KMS-11 (cell line): Measurements from ENCODE around the gene ZNF697.
"Not testable (repeated sequence)": the region's sequence is repeated elsewhere in the genome, so short reads cannot be mapped to it uniquely, and the experiment has no call there.

Source experiments
- H2AFZ ChIP-seq: fragments of 200-600 bp; sonication (generic); 2 replicates; pipeline ENCODE4 v1.6.1; 2016; ENCODE audit warnings: antibody characterized with exemption, mixed run types, low read depth
- H3K27ac ChIP-seq: fragments of 200-600 bp; sonication (generic); 2 replicates; pipeline ENCODE4 v1.6.1; 2016; ENCODE audit warnings: mild to moderate bottlenecking, mixed run types
- H3K27me3 ChIP-seq: fragments of 200-600 bp; sonication (generic); 2 replicates; pipeline ENCODE4 v1.6.1; 2017; ENCODE audit warnings: mild to moderate bottlenecking, low read depth, mixed run types, moderate library complexity; ENCODE audit not compliant: insufficient read depth
- H3K36me3 ChIP-seq: fragments of 200-600 bp; sonication (generic); 2 replicates; pipeline ENCODE4 v1.6.1; 2017; ENCODE audit warnings: mild to moderate bottlenecking, mixed run types; ENCODE audit not compliant: insufficient read depth
- H3K4me1 ChIP-seq: fragments of 200-600 bp; sonication (generic); 2 replicates; pipeline ENCODE4 v1.6.1; 2016; ENCODE audit warnings: mild to moderate bottlenecking, low read depth, mixed run types; ENCODE audit not compliant: poor library complexity, severe bottlenecking
- H3K4me2 ChIP-seq: fragments of 200-600 bp; sonication (generic); 2 replicates; pipeline ENCODE4 v1.7.0; 2016; ENCODE audit warnings: mild to moderate bottlenecking, mixed run types
- H3K4me3 ChIP-seq: fragments of 200-600 bp; sonication (generic); IDR thresholded peaks from 2 replicates; pipeline ENCODE4 v1.6.1; 2017; ENCODE audit warnings: low read depth, low read length, mixed read lengths; ENCODE audit not compliant: insufficient read depth
- H3K79me2 ChIP-seq: fragments of 200-600 bp; sonication (generic); 2 replicates; pipeline ENCODE4 v1.6.1; 2016; ENCODE audit warnings: low read depth, mixed run types; ENCODE audit not compliant: insufficient read depth
- H3K9ac ChIP-seq: fragments of 200-600 bp; sonication (generic); 2 replicates; pipeline ENCODE4 v1.6.1; 2016; ENCODE audit warnings: mild to moderate bottlenecking, mixed run types
- H4K20me1 ChIP-seq: fragments of 200-600 bp; sonication (generic); 2 replicates; pipeline ENCODE4 v1.6.1; 2016; ENCODE audit warnings: mild to moderate bottlenecking, mixed run types; ENCODE audit not compliant: insufficient read depth
- CTCF ChIP-seq: fragments of 200-600 bp; sonication (generic); conservative IDR thresholded peaks from 2 replicates; pipeline ENCODE4 v1.6.1; 2017; ENCODE audit warnings: low read depth, mild to moderate bottlenecking, antibody characterized with exemption, low read length, moderate library complexity, mixed read lengths

ZNF697 gene

GRCh38 chr1:119582801-119583200, 65.3 kb downstream of the ZNF697 start:
- no peaks in the 10 kb centered on the region for H3K79me2 ChIP-seq
- H3K27ac ChIP-seq, result no peak overlapping the region
- no peaks in the 10 kb centered on the region for H4K20me1 ChIP-seq
- no peak overlapping the region for H2AFZ ChIP-seq
- H3K27me3 ChIP-seq, result no peaks in the 10 kb centered on the region
- TF ChIP-seq CTCF, result peak; percentile 46; the same call in 1 of the 2 replicates
- H3K4me2 ChIP-seq, result no peak overlapping the region
- H3K9ac ChIP-seq, result no peak overlapping the region
- no peak overlapping the region for H3K4me3 ChIP-seq
- H3K4me1 ChIP-seq, result peaks cover 2% of the 10 kb centered on the region
- no peaks in the 10 kb centered on the region for H3K36me3 ChIP-seq

GRCh38 chr1:119581076-119581475, 67.0 kb downstream of the ZNF697 start:
- H3K27me3 ChIP-seq, H3K9ac ChIP-seq, H3K79me2 ChIP-seq, H3K4me3 ChIP-seq, H3K4me2 ChIP-seq, H3K27ac ChIP-seq, H3K36me3 ChIP-seq, H3K4me1 ChIP-seq, H2AFZ ChIP-seq, H4K20me1 ChIP-seq: not testable (repeated sequence)

- Histone ChIP-seq H2AFZ (no peak overlapping the region), H4K20me1 (no peaks in the 10 kb centered on the region), H3K36me3 (no peaks in the 10 kb centered on the region), H3K27me3 (no peaks in the 10 kb centered on the region), H3K27ac (no peak overlapping the region), H3K4me1 (no peaks in the 10 kb centered on the region), H3K4me3 (no peak overlapping the region), H3K79me2 (no peaks in the 10 kb centered on the region), H3K9ac (no peak overlapping the region), H3K4me2 (no peak overlapping the region)
- TF ChIP-seq CTCF, result no peak
Measured at GRCh38 chr1:119573886-119574285, 74.2 kb downstream of the ZNF697 start.

- not testable (repeated sequence) for H3K79me2 ChIP-seq, H3K36me3 ChIP-seq, H3K27me3 ChIP-seq, H3K4me3 ChIP-seq, H2AFZ ChIP-seq, H3K4me2 ChIP-seq, H3K4me1 ChIP-seq, H4K20me1 ChIP-seq, H3K9ac ChIP-seq, H3K27ac ChIP-seq
Measured at GRCh38 chr1:119569930-119570622, 78.0 kb downstream of the ZNF697 start.
